Measurements from ENCODE around the gene CRADD. TPM values are rescaled to one million over a fixed set of nuclear protein-coding genes. Genes with fewer than 3 reads are reported as not detected.

The CRADD gene
- polyA plus RNA-seq, 4 donors: 19.0 to 49.4 (median 27.1) TPM

GRCh38 chr12:93673084-93673483 is 4.1 kb upstream of the CRADD start:
- peaks cover 0 to 5% (median 0%) of the 10 kb centered on the region in 3 donors for H3K4me1 ChIP-seq (ENCODE audit: control insufficient read depth in 3 of 3, insufficient read depth in 2 of 3, low read depth in 1 of 3, low read length in 2 of 3)
- no peak overlapping the region for H3K4me3 ChIP-seq (ENCODE audit: low read depth in 1 of 3, low read length in 3 of 3)
- no peaks in the 10 kb centered on the region for H3K36me3 ChIP-seq (ENCODE audit: control insufficient read depth in 3 of 3, insufficient read depth in 2 of 3, low read depth in 1 of 3, low read length in 3 of 3)
- H3K27me3 ChIP-seq (ENCODE audit: control insufficient read depth in 3 of 3, insufficient read depth in 3 of 3, low read length in 3 of 3): no peaks in the 10 kb centered on the region
- no peak for DNase-seq
- H3K27ac ChIP-seq (ENCODE audit: low read depth in 1 of 3, low read length in 2 of 3): no peak overlapping the region
- 9 to 47% (median 20%) methylated on average over 1 of the region's 1 CpG for WGBS, 3 donors
- H3K9me3 ChIP-seq (ENCODE audit: control insufficient read depth in 2 of 2, insufficient read depth in 1 of 2, low read depth in 1 of 2, low read length in 1 of 2): peaks cover 0 to 4% of the 10 kb centered on the region in 2 donors
- no peak for FAIRE-seq

- Histone ChIP-seq H3K4me3 (ENCODE audit: low read depth in 1 of 3, low read length in 3 of 3) (no peak overlapping the region), H3K27me3 (ENCODE audit: control insufficient read depth in 3 of 3, insufficient read depth in 3 of 3, low read length in 3 of 3) (no peaks in the 10 kb centered on the region), H3K36me3 (ENCODE audit: control insufficient read depth in 3 of 3, insufficient read depth in 2 of 3, low read depth in 1 of 3, low read length in 3 of 3) (peaks cover 0 to 5% (median 0%) of the 10 kb centered on the region in 3 donors), H3K9me3 (ENCODE audit: control insufficient read depth in 2 of 2, insufficient read depth in 1 of 2, low read depth in 1 of 2, low read length in 1 of 2) (peaks cover 0 to 4% of the 10 kb centered on the region in 2 donors), H3K27ac (ENCODE audit: low read depth in 1 of 3, low read length in 2 of 3) (no peak overlapping the region), H3K4me1 (ENCODE audit: control insufficient read depth in 3 of 3, insufficient read depth in 2 of 3, low read depth in 1 of 3, low read length in 2 of 3) (peaks cover 0 to 11% (median 0%) of the 10 kb centered on the region in 3 donors)
- DNase-seq (no peak), FAIRE-seq (no peak)
- WGBS, 3 donors: 85 to 89% (median 88%) methylated on average over 6 of the region's 6 CpGs
Observed at GRCh38 chr12:93674386-93674785, 2.8 kb upstream of the CRADD start.

GRCh38 chr12:93676408-93677194 is 574 bp upstream of the CRADD start:
- 51 to 55% (median 52%) methylated on average over 12 of the region's 12 CpGs for WGBS, 3 donors
- Histone ChIP-seq H3K27me3 (ENCODE audit: control insufficient read depth in 3 of 3, insufficient read depth in 3 of 3, low read length in 3 of 3) (no peaks in the 10 kb centered on the region), H3K4me3 (ENCODE audit: low read depth in 1 of 3, low read length in 3 of 3) (peak overlapping the region in 2 of 3 donors; percentile 81 to 96), H3K27ac (ENCODE audit: low read depth in 1 of 3, low read length in 2 of 3) (peak overlapping the region; percentile 65 to 99 (median 98)), H3K36me3 (ENCODE audit: control insufficient read depth in 3 of 3, insufficient read depth in 2 of 3, low read depth in 1 of 3, low read length in 3 of 3) (peaks cover 0 to 8% (median 0%) of the 10 kb centered on the region in 3 donors), H3K4me1 (ENCODE audit: control insufficient read depth in 3 of 3, insufficient read depth in 2 of 3, low read depth in 1 of 3, low read length in 2 of 3) (peaks cover 0 to 11% (median 0%) of the 10 kb centered on the region in 3 donors), H3K9me3 (ENCODE audit: control insufficient read depth in 2 of 2, insufficient read depth in 1 of 2, low read depth in 1 of 2, low read length in 1 of 2) (no peaks in the 10 kb centered on the region)
- DNase-seq: peak in 1 of 2 donors; percentile 10
- no peak for FAIRE-seq

DNA sequence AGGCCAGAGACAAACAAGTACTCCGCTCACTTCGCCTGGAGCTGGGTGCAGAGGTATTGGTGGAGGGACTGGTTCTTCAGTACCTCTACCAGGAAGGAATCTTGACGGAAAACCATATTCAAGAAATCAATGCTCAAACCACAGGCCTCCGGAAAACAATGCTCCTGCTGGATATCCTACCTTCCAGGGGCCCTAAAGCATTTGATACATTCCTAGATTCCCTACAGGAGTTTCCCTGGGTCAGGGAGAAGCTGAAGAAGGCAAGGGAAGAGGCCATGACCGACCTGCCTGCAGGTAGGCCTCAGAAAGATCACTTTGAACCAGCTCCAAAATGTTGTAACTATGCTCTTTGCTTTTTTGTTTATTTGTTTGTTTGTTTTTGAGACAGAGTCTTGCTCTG is 1.6 kb downstream of the CRADD start:
- Histone ChIP-seq H3K4me1 (ENCODE audit: control insufficient read depth in 3 of 3, insufficient read depth in 2 of 3, low read depth in 1 of 3, low read length in 2 of 3) (peaks cover 0 to 11% (median 0%) of the 10 kb centered on the region in 3 donors), H3K27ac (ENCODE audit: low read depth in 1 of 3, low read length in 2 of 3) (peak overlapping the region in 2 of 3 donors; percentile 56 to 98), H3K4me3 (ENCODE audit: low read depth in 1 of 3, low read length in 3 of 3) (no peak overlapping the region), H3K36me3 (ENCODE audit: control insufficient read depth in 3 of 3, insufficient read depth in 2 of 3, low read depth in 1 of 3, low read length in 3 of 3) (peaks cover 0 to 11% (median 0%) of the 10 kb centered on the region in 3 donors), H3K27me3 (ENCODE audit: control insufficient read depth in 3 of 3, insufficient read depth in 3 of 3, low read length in 3 of 3) (no peaks in the 10 kb centered on the region), H3K9me3 (ENCODE audit: control insufficient read depth in 2 of 2, insufficient read depth in 1 of 2, low read depth in 1 of 2, low read length in 1 of 2) (no peaks in the 10 kb centered on the region)
- FAIRE-seq: no peak
- WGBS, 3 donors: 98 to 100% (median 99%) methylated on average over 5 of the region's 5 CpGs
- DNase-seq: no peak

DNA sequence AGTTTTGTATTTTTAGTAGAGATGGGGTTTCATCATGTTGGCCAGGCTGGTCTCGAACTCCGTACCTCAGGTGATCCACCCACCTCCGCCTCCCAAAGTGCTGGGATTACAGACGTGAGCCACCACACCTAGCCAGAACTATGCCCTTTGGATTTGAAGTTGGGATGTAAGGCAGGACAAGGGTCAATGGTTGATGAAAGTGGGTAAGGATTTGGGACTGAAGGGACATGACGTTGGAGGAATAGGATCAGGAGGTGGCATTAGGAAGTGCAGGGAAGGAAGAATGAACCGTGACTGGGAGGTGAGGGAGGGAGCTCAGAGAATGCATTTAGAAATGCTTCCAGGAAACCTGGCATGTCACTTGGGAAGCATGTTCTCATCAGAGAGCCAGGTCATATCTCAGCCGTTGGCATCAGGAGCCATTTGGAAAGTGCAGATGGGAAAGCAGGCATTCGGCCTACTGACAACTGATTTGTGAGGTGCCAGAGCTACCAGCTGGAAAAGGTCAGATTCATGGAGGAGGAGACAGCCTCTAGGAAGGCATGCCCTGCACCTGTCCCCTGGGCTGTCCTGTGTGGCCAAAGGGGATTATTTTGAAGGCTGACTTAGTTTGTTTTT is 2.2 kb downstream of the CRADD start:
- no peaks in the 10 kb centered on the region for H3K9me3 ChIP-seq (ENCODE audit: control insufficient read depth in 2 of 2, insufficient read depth in 1 of 2, low read depth in 1 of 2, low read length in 1 of 2)
- FAIRE-seq: no peak
- 52 to 77% (median 57%) methylated on average over 8 of the region's 8 CpGs for WGBS, 3 donors
- DNase-seq: peak in 1 of 2 donors; percentile 44
- H3K27ac ChIP-seq (ENCODE audit: low read depth in 1 of 3, low read length in 2 of 3): no peak overlapping the region
- H3K4me3 ChIP-seq (ENCODE audit: low read depth in 1 of 3, low read length in 3 of 3): no peak overlapping the region
- no peaks in the 10 kb centered on the region for H3K27me3 ChIP-seq (ENCODE audit: control insufficient read depth in 3 of 3, insufficient read depth in 3 of 3, low read length in 3 of 3)
- peaks cover 0 to 11% (median 0%) of the 10 kb centered on the region in 3 donors for H3K36me3 ChIP-seq (ENCODE audit: control insufficient read depth in 3 of 3, insufficient read depth in 2 of 3, low read depth in 1 of 3, low read length in 3 of 3)
- peaks cover 0 to 11% (median 0%) of the 10 kb centered on the region in 3 donors for H3K4me1 ChIP-seq (ENCODE audit: control insufficient read depth in 3 of 3, insufficient read depth in 2 of 3, low read depth in 1 of 3, low read length in 2 of 3)

GRCh38 chr12:93680006-93680405 is 2.8 kb downstream of the CRADD start:
- 83 to 90% (median 83%) methylated on average over 2 of the region's 2 CpGs for WGBS, 3 donors
- Histone ChIP-seq H3K9me3 (ENCODE audit: control insufficient read depth in 2 of 2, insufficient read depth in 1 of 2, low read depth in 1 of 2, low read length in 1 of 2) (no peaks in the 10 kb centered on the region), H3K36me3 (ENCODE audit: control insufficient read depth in 3 of 3, insufficient read depth in 2 of 3, low read depth in 1 of 3, low read length in 3 of 3) (peaks cover 0 to 11% (median 0%) of the 10 kb centered on the region in 3 donors), H3K27ac (ENCODE audit: low read depth in 1 of 3, low read length in 2 of 3) (no peak overlapping the region), H3K27me3 (ENCODE audit: control insufficient read depth in 3 of 3, insufficient read depth in 3 of 3, low read length in 3 of 3) (no peaks in the 10 kb centered on the region), H3K4me1 (ENCODE audit: control insufficient read depth in 3 of 3, insufficient read depth in 2 of 3, low read depth in 1 of 3, low read length in 2 of 3) (peaks cover 0 to 11% (median 0%) of the 10 kb centered on the region in 3 donors), H3K4me3 (ENCODE audit: low read depth in 1 of 3, low read length in 3 of 3) (no peak overlapping the region)
- no peak for DNase-seq
- no peak for FAIRE-seq

DNA sequence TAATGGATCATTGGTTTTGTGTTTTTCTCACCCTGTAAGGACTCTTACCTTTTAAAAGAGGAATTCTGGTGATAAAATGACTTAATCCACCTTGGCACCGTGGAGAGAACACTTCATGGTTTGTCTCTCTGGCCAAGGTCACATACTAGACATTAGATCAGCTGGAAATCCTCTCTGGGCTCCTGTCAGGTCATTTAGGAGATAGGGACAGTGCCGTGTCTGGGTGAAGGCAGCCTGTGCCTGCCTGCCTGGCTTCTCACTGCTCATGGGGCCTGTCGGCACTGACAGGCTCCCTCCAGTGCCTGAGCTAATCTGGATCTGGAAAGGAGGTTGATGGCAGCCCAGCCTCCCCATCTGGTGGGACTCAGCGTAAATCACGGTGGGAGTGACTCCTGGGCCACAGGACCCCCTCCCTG is 5.7 kb downstream of the CRADD start:
- H3K9me3 ChIP-seq (ENCODE audit: control insufficient read depth in 2 of 2, insufficient read depth in 1 of 2, low read depth in 1 of 2, low read length in 1 of 2): no peaks in the 10 kb centered on the region
- DNase-seq (no peak), FAIRE-seq (no peak)
- WGBS, 3 donors: 88 to 90% (median 90%) methylated on average over 5 of the region's 5 CpGs
- H3K27ac ChIP-seq (ENCODE audit: low read depth in 1 of 3, low read length in 2 of 3): no peak overlapping the region
- H3K36me3 ChIP-seq (ENCODE audit: control insufficient read depth in 3 of 3, insufficient read depth in 2 of 3, low read depth in 1 of 3, low read length in 3 of 3): peaks cover 0 to 14% (median 0%) of the 10 kb centered on the region in 3 donors
- no peak overlapping the region for H3K4me3 ChIP-seq (ENCODE audit: low read depth in 1 of 3, low read length in 3 of 3)
- H3K27me3 ChIP-seq (ENCODE audit: control insufficient read depth in 3 of 3, insufficient read depth in 3 of 3, low read length in 3 of 3): no peaks in the 10 kb centered on the region
- H3K4me1 ChIP-seq (ENCODE audit: control insufficient read depth in 3 of 3, insufficient read depth in 2 of 3, low read depth in 1 of 3, low read length in 2 of 3): peaks cover 0 to 7% (median 0%) of the 10 kb centered on the region in 3 donors

DNA sequence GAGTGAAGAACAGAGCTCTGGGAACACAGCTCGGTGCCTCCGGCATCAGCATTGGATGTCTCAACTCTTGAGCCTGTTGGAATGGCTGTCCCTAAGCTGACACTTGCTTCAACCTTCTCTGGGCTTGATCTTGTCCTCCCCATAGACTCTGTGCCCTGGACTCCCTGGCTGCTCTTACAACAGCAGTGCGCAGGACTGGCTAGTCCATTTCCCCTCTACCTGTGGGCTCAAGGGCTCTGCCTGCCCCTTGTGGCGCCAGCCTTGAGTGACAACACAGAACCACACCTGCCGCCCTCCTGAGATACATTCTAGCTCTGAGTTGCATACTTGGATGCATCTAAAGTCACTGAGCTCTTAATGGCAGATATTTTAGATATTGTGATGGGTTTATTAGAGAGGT is 6.2 kb downstream of the CRADD start:
- Histone ChIP-seq H3K9me3 (ENCODE audit: control insufficient read depth in 2 of 2, insufficient read depth in 1 of 2, low read depth in 1 of 2, low read length in 1 of 2) (no peaks in the 10 kb centered on the region), H3K4me3 (ENCODE audit: low read depth in 1 of 3, low read length in 3 of 3) (no peak overlapping the region), H3K27me3 (ENCODE audit: control insufficient read depth in 3 of 3, insufficient read depth in 3 of 3, low read length in 3 of 3) (no peaks in the 10 kb centered on the region), H3K4me1 (ENCODE audit: control insufficient read depth in 3 of 3, insufficient read depth in 2 of 3, low read depth in 1 of 3, low read length in 2 of 3) (peaks cover 0 to 3% (median 0%) of the 10 kb centered on the region in 3 donors), H3K27ac (ENCODE audit: low read depth in 1 of 3, low read length in 2 of 3) (no peak overlapping the region), H3K36me3 (ENCODE audit: control insufficient read depth in 3 of 3, insufficient read depth in 2 of 3, low read depth in 1 of 3, low read length in 3 of 3) (peaks cover 0 to 14% (median 0%) of the 10 kb centered on the region in 3 donors)
- DNase-seq: no peak
- 97 to 99% (median 98%) methylated on average over 5 of the region's 5 CpGs for WGBS, 3 donors
- no peak for FAIRE-seq

Measured in small intestine (tissue), 7 donors.